ENCODE measurements around the gene ADAMTS6.

DNA sequence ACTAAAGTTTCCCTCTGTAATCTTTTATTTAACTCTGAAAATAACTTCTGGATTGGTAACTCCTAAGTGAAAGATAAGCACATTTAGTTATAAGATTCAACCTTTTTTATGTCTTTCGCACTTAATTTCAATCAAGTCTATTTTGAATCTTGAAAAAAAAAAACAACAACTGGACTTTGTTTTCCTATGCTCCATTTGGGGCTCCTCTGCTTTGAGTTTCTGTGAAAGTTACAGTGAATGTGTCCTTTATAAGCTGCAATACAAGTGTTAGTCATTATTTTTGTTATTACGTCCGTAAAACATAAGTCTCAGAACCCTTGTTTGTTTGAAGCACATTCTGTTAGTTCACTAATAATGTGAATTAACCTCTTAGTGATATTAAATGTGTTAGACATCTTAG, 276.8 kb downstream of the ADAMTS6 start:
- TF ChIP-seq, protein P1, sequence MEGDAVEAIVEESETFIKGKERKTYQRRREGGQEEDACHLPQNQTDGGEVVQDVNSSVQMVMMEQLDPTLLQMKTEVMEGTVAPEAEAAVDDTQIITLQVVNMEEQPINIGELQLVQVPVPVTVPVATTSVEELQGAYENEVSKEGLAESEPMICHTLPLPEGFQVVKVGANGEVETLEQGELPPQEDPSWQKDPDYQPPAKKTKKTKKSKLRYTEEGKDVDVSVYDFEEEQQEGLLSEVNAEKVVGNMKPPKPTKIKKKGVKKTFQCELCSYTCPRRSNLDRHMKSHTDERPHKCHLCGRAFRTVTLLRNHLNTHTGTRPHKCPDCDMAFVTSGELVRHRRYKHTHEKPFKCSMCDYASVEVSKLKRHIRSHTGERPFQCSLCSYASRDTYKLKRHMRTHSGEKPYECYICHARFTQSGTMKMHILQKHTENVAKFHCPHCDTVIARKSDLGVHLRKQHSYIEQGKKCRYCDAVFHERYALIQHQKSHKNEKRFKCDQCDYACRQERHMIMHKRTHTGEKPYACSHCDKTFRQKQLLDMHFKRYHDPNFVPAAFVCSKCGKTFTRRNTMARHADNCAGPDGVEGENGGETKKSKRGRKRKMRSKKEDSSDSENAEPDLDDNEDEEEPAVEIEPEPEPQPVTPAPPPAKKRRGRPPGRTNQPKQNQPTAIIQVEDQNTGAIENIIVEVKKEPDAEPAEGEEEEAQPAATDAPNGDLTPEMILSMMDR (IDR thresholded peaks at IDR 0.05): no peak
- TF ChIP-seq POLR2A (IDR thresholded peaks at IDR 0.05): no peak
- no peak for TF ChIP-seq POLR2AphosphoS5 (IDR thresholded peaks at IDR 0.05)
- TF ChIP-seq EP300 (IDR thresholded peaks at IDR 0.05): no peak

Data from suprapubic skin (tissue), 4 donors.